Calu3 (cell line): ENCODE data around the gene NEK11. TPM values are rescaled to one million over a fixed set of nuclear protein-coding genes. Genes with fewer than 3 reads are reported as not detected.

Experiments used
- BruUV-seq: library from RNA; stranded (reverse); fragments of 400-500 nt; replicated peaks from 2 replicates; lab custom pipeline; 2021; lab: Mats Ljungman, UMichigan
- CTCF ChIA-PET: fragments of 300-600 bp; sonication (Branson Sonifier 250); formaldehyde crosslinking; loops from one replicate; lab custom pipeline; 2022; ENCODE audit warnings: antibody characterized with exemption; lab: Charles Lee
- DNase-seq: peaks from one replicate; pipeline ENCODE4 v3.0.0; 2022
- H3K27ac Mint-ChIP-seq: one replicate; pipeline ENCODE4 v1.8.0; 2022; ENCODE audit warnings: mixed read lengths; ENCODE audit not compliant: unreplicated experiment
- H3K27me3 Mint-ChIP-seq: one replicate; pipeline ENCODE4 v1.8.0; 2022; ENCODE audit warnings: mixed read lengths; ENCODE audit not compliant: unreplicated experiment
- H3K36me3 Mint-ChIP-seq: one replicate; pipeline ENCODE4 v1.8.0; 2022; ENCODE audit warnings: mild to moderate bottlenecking, moderate library complexity, mixed read lengths; ENCODE audit not compliant: insufficient read depth, unreplicated experiment
- H3K4me1 Mint-ChIP-seq: one replicate; pipeline ENCODE4 v1.8.0; 2022; ENCODE audit warnings: mild to moderate bottlenecking, low read depth, mixed read lengths; ENCODE audit not compliant: unreplicated experiment
- H3K4me3 Mint-ChIP-seq: one replicate; pipeline ENCODE4 v1.8.0; 2022; ENCODE audit warnings: mild to moderate bottlenecking, low read depth, moderate library complexity, mixed read lengths; ENCODE audit not compliant: unreplicated experiment
- H3K9me3 Mint-ChIP-seq: one replicate; pipeline ENCODE4 v1.8.0; 2022; ENCODE audit warnings: low read depth, mixed read lengths; ENCODE audit not compliant: unreplicated experiment
- intact Hi-C: fragments of 100-400 bp; cut with micrococcal nuclease; formaldehyde crosslinking; loops from one replicate; pipeline ENCODE4 v1.10.0; 2022; ENCODE audit not compliant: unreplicated experiment
- total RNA-seq: library from RNA; stranded (reverse); gene quantifications from 2 replicates; pipeline ENCODE4 v1.2.3, GENCODE V29; 2022
- TF ChIP-seq, protein P1 (sequence below): fragments of 200-600 bp; IDR thresholded peaks from one replicate; pipeline ENCODE4 v1.8.0; 2022; ENCODE audit warnings: antibody characterized with exemption; ENCODE audit not compliant: unreplicated experiment

The NEK11 gene
- total RNA-seq, 1 experiment from 2014 or later, result 23.9 TPM

DNA sequence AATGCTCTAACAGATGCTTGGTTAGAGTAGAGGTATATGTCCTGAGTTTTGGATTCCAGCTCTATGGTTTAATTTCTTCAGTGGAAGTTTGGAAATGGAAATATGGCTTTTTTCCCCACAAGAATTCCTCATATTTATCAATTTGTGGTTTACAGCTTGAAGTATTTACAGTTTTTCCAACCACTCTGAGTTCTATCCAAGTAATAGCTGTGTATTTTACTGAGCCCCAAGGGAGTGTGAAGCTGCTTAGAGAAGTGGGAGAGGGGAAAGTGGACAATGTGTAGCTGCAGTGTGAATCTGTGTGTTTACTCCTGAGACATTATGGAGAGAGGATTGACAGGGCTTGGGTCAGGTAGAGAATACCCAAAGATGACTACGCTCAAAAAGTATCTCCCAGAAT lies 54.5 kb downstream of the NEK11 start:
- Mint-ChIP-seq H3K4me3 (no peak overlapping the region), H3K9me3 (no peaks in the 10 kb centered on the region), H3K27ac (no peak overlapping the region), H3K4me1 (peaks cover 9% of the 10 kb centered on the region), H3K36me3 (no peaks in the 10 kb centered on the region), H3K27me3 (no peaks in the 10 kb centered on the region)
- intact Hi-C loops, result no loop called here
- CTCF ChIA-PET, result interaction anchor here (0.6 to 1.4 kb wide), 2 partner anchors 10 to 69 kb away, joined by 3 to 4 read pairs; no protein-coding TSS in a partner anchor
- BruUV-seq, result no TSS peak
- DNase-seq, result no peak
- TF ChIP-seq, protein P1, sequence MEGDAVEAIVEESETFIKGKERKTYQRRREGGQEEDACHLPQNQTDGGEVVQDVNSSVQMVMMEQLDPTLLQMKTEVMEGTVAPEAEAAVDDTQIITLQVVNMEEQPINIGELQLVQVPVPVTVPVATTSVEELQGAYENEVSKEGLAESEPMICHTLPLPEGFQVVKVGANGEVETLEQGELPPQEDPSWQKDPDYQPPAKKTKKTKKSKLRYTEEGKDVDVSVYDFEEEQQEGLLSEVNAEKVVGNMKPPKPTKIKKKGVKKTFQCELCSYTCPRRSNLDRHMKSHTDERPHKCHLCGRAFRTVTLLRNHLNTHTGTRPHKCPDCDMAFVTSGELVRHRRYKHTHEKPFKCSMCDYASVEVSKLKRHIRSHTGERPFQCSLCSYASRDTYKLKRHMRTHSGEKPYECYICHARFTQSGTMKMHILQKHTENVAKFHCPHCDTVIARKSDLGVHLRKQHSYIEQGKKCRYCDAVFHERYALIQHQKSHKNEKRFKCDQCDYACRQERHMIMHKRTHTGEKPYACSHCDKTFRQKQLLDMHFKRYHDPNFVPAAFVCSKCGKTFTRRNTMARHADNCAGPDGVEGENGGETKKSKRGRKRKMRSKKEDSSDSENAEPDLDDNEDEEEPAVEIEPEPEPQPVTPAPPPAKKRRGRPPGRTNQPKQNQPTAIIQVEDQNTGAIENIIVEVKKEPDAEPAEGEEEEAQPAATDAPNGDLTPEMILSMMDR, result no peak

DNA sequence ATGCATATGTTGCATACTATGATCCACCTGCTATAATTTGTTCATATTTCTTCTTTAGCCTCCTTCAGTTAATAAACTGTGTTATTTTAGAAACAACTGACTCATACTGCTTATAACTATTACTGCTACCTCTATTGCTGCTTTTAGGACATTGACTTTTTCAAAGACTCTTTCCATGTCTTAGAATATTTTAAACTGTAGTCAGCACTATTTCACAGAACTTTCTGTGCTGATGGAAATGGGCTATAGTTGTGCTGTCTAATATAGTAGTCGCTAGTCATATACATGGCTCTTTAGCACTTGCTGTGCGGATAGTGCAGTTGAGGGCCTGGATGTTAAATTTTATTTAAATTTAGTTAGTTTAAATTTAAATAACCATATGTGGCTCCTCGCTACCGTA lies 55.6 kb downstream of the NEK11 start:
- H3K4me1 Mint-ChIP-seq, result peaks cover 9% of the 10 kb centered on the region
- CTCF ChIA-PET, result interaction anchor here (1.4 kb wide), 1 partner anchor 9 kb away, joined by 3 read pairs; no protein-coding TSS in a partner anchor
- H3K27ac Mint-ChIP-seq, result no peak overlapping the region
- no TSS peak for BruUV-seq
- H3K9me3 Mint-ChIP-seq, result no peaks in the 10 kb centered on the region
- H3K27me3 Mint-ChIP-seq, result no peaks in the 10 kb centered on the region
- intact Hi-C loops, result no loop called here
- TF ChIP-seq, protein P1, result no peak
- DNase-seq, result no peak
- no peak overlapping the region for H3K4me3 Mint-ChIP-seq
- H3K36me3 Mint-ChIP-seq, result no peaks in the 10 kb centered on the region

- TF ChIP-seq, protein P1, result no peak
- Mint-ChIP-seq H3K4me1 (peaks cover 9% of the 10 kb centered on the region), H3K27me3 (no peaks in the 10 kb centered on the region), H3K36me3 (no peaks in the 10 kb centered on the region), H3K27ac (no peak overlapping the region), H3K9me3 (no peaks in the 10 kb centered on the region), H3K4me3 (no peak overlapping the region)
- peak; percentile 48 for DNase-seq
- CTCF ChIA-PET, result no interaction called here
- intact Hi-C loops, result no loop called here
- BruUV-seq, result no TSS peak
These were observed 56.5 kb downstream of the NEK11 start for GRCh38 chr3:131082871-131083863.

DNA sequence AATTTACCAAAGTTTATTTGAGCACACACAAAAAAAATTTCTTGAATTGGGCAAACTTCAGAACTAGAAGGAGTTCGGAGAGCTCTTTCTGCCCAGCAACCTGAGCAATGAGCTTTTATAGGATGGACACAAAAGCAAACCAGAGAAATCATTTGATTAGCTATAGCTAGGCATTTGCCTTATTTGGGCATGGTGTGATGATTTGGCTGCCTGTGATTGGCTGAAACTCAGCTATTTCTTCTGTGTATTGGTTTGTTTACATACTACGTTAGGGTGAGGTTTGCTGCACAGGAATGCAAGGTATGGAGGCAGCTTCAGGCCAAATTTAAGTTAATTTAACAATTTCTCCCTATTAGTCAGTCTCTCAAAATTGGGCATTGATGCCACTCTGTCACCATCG lies 65.1 kb downstream of the NEK11 start:
- DNase-seq, result no peak
- no peaks in the 10 kb centered on the region for H3K36me3 Mint-ChIP-seq
- no peaks in the 10 kb centered on the region for H3K4me1 Mint-ChIP-seq
- intact Hi-C loops, result no loop called here
- no peak overlapping the region for H3K27ac Mint-ChIP-seq
- H3K9me3 Mint-ChIP-seq, result no peaks in the 10 kb centered on the region
- CTCF ChIA-PET, result interaction anchor here (0.9 to 1.3 kb wide), 2 partner anchors 10 to 125 kb away, joined by 3 read pairs; no protein-coding TSS in a partner anchor
- H3K27me3 Mint-ChIP-seq, result no peaks in the 10 kb centered on the region
- BruUV-seq, result no TSS peak
- TF ChIP-seq, protein P1, result no peak
- H3K4me3 Mint-ChIP-seq, result no peak overlapping the region
